Stimulated activated CD8-positive, alpha-beta memory T cell treated with anti-CD3 and anti-CD28 coated beads, Interleukin-4, amount 100 ng/mL, for 48 hours (primary cell): ENCODE measurements around the gene TBX22.
"Not testable (repeated sequence)": the region's sequence is repeated elsewhere in the genome, so short reads cannot be mapped to it uniquely, and the experiment has no call there.

Experiments
- DNase-seq: peaks from one replicate; pipeline ENCODE4 v3.0.0-alpha.2; 2020

Gene TBX22, protein sequence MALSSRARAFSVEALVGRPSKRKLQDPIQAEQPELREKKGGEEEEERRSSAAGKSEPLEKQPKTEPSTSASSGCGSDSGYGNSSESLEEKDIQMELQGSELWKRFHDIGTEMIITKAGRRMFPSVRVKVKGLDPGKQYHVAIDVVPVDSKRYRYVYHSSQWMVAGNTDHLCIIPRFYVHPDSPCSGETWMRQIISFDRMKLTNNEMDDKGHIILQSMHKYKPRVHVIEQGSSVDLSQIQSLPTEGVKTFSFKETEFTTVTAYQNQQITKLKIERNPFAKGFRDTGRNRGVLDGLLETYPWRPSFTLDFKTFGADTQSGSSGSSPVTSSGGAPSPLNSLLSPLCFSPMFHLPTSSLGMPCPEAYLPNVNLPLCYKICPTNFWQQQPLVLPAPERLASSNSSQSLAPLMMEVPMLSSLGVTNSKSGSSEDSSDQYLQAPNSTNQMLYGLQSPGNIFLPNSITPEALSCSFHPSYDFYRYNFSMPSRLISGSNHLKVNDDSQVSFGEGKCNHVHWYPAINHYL

GRCh38 chrX:80014141-80014940 is at the start of gene TBX22:
Gene TBX22 (plus strand): TSS chrX:80014753. CDS start chrX:80022270, 7,517 bp downstream.
- DNase-seq, result no peak

- no peak for DNase-seq
Measured at GRCh38 chrX:79975605-79976004, 38.9 kb upstream of the TBX22 start.

- DNase-seq, result no peak
Measured at GRCh38 chrX:80004458-80004857, 10.1 kb upstream of the TBX22 start.

GRCh38 chrX:80011522-80011921 is 3.0 kb upstream of the TBX22 start:
- DNase-seq, result no peak

DNA sequence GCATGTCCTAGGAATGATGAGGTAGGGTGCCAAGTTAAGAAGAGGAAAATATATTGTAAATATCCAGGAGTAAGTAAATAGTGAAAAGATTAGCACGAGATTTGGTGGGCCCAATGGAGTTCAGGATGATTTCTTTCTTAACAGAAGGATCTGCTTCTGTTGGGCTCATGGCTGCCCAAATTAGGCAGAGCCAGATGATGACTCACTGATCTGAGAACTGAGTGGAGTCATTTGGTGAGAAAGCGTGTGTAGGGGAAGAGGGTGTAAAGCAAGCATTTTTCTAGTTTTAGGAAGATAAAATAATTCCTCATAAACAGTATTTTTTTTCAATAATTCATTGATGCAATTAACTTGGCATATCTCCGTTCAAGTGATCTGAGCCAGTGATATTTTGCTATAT is 1.6 kb downstream of the TBX22 start:
- DNase-seq, result no peak

GRCh38 chrX:80021621-80022020 is 7.1 kb downstream of the TBX22 start:
- no peak for DNase-seq

- no peak for DNase-seq
Measured at GRCh38 chrX:80022363-80023031, 7.9 kb downstream of the TBX22 start.

DNA sequence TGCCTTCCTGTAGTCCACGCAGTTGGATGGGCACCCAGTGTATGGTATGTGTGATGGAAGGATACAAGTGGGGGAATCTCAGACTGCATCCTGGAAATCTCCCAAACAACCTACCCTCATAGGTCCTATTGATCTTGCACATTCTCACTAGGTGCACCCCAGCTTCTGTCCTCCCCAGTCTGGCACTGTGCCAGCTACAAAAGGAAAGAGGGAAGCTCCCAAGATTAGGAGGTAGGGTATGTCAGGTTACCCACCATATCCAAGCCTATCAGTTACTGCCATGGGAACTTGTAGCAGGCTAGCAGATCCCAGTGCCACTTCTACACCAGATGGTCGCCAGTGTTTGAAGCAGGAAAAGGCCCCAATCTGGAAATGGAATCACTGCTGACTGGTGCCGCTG is 11.6 kb downstream of the TBX22 start:
- no peak for DNase-seq

GRCh38 chrX:80066156-80066555 is 51.6 kb downstream of the TBX22 start:
- DNase-seq, result not testable (repeated sequence)

DNA sequence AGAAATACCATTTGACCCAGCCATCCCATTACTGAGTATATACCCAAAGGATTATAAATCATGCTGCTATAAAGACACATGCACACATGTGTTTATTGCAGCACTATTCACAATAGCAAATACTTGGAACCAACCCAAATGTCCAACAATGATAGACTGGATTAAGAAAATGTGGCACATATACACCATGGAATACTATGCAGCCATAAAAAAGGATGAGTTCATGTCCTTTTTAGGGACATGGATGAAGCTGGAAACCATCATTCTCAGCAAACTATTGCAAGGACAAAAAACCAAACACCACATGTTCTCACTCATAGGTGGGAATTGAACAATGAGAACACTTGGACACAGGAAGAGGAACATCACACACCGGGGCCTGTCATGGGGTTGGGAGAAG is 61.1 kb downstream of the TBX22 start:
- DNase-seq, result not testable (repeated sequence)
